ENCODE data around the gene ANTXR2. TPM values are rescaled to one million over a fixed set of nuclear protein-coding genes. Genes with fewer than 3 reads are reported as not detected.

ANTXR2 gene
- total and polyA plus RNA-seq, 4 experiments from 2014 or later, result 88.1 to 91.6 (median 90.7) TPM

GRCh38 chr4:79857811-79858210 is 215.2 kb downstream of the ANTXR2 start:
- DNase-seq, result no peak
- H3K36me3 ChIP-seq (ENCODE audit: insufficient read depth, low read length), result no peaks in the 10 kb centered on the region

GRCh38 chr4:79856196-79856595 is 216.8 kb downstream of the ANTXR2 start:
- DNase-seq, result no peak
- Histone ChIP-seq H3K9me3 (ENCODE audit: control insufficient read depth in 1 of 2, low read length in 2 of 2) (no peaks in the 10 kb centered on the region), H3K27ac (ENCODE audit: low read depth, low read length) (no peak overlapping the region), H3K4me3 (ENCODE audit: low read length in 2 of 2) (no peak overlapping the region), H3K36me3 (ENCODE audit: insufficient read depth, low read length) (no peaks in the 10 kb centered on the region), H3K27me3 (ENCODE audit: insufficient read depth, low read length) (no peaks in the 10 kb centered on the region), H3K4me1 (ENCODE audit: insufficient read depth, low read length) (no peaks in the 10 kb centered on the region)
- CTCF ChIA-PET (ENCODE audit: partially characterized antibody), result no interaction called here
- H3K9me3 Mint-ChIP-seq, result no peaks in the 10 kb centered on the region
- no peaks in the 10 kb centered on the region for H3K4me1 Mint-ChIP-seq
- intact Hi-C loops (cut with micrococcal nuclease), result no loop called here
- H3K4me3 Mint-ChIP-seq, result no peak overlapping the region
- POLR2A ChIA-PET (ENCODE audit: partially characterized antibody), result no interaction called here
- peaks cover 0 to 5% of the 10 kb centered on the region in 2 donors for H3K27me3 Mint-ChIP-seq
- H3K36me3 Mint-ChIP-seq, result no peaks in the 10 kb centered on the region
- H3K27ac Mint-ChIP-seq, result no peak overlapping the region

More at GRCh38 chr4:79857811-79858210, 215.2 kb downstream of the ANTXR2 start:
- Mint-ChIP-seq H3K27ac (no peak overlapping the region), H3K27me3 (peaks cover 1 to 2% of the 10 kb centered on the region in 2 donors), H3K4me3 (no peak overlapping the region), H3K4me1 (no peaks in the 10 kb centered on the region), H3K36me3 (no peaks in the 10 kb centered on the region), H3K9me3 (no peaks in the 10 kb centered on the region)
- Histone ChIP-seq H3K9me3 (ENCODE audit: control insufficient read depth in 1 of 2, low read length in 2 of 2) (no peaks in the 10 kb centered on the region), H3K27me3 (ENCODE audit: insufficient read depth, low read length) (no peaks in the 10 kb centered on the region), H3K4me3 (ENCODE audit: low read length in 2 of 2) (no peak overlapping the region), H3K4me1 (ENCODE audit: insufficient read depth, low read length) (no peaks in the 10 kb centered on the region), H3K27ac (ENCODE audit: low read depth, low read length) (no peak overlapping the region)
- ChIA-PET POLR2A (ENCODE audit: partially characterized antibody) (no interaction called here), CTCF (ENCODE audit: partially characterized antibody) (no interaction called here)
- intact Hi-C loops (cut with micrococcal nuclease), result no loop called here

GRCh38 chr4:79854856-79855502 is 218.1 kb downstream of the ANTXR2 start:
- POLR2A ChIA-PET (ENCODE audit: partially characterized antibody), result no interaction called here
- no peaks in the 10 kb centered on the region for H3K4me1 Mint-ChIP-seq
- CTCF ChIA-PET (ENCODE audit: partially characterized antibody), result no interaction called here

GRCh38 chr4:79852305-79852730 is 220.7 kb downstream of the ANTXR2 start:
- intact Hi-C loops (cut with micrococcal nuclease), result no loop called here
- Mint-ChIP-seq H3K4me3 (no peak overlapping the region), H3K27me3 (peaks cover 2 to 4% of the 10 kb centered on the region in 2 donors), H3K27ac (no peak overlapping the region), H3K9me3 (peaks cover 0 to 2% (median 0%) of the 10 kb centered on the region in 8 donors), H3K36me3 (no peaks in the 10 kb centered on the region), H3K4me1 (no peaks in the 10 kb centered on the region)
- Histone ChIP-seq H3K36me3 (ENCODE audit: insufficient read depth, low read length) (no peaks in the 10 kb centered on the region), H3K4me3 (ENCODE audit: low read length in 2 of 2) (no peak overlapping the region), H3K27me3 (ENCODE audit: insufficient read depth, low read length) (no peaks in the 10 kb centered on the region), H3K27ac (ENCODE audit: low read depth, low read length) (no peak overlapping the region), H3K4me1 (ENCODE audit: insufficient read depth, low read length) (no peaks in the 10 kb centered on the region), H3K9me3 (ENCODE audit: control insufficient read depth in 1 of 2, low read length in 2 of 2) (no peaks in the 10 kb centered on the region)
- ChIA-PET POLR2A (ENCODE audit: partially characterized antibody) (no interaction called here), CTCF (ENCODE audit: partially characterized antibody) (no interaction called here)
- no peak for DNase-seq

More at GRCh38 chr4:79854856-79855502, 218.1 kb downstream of the ANTXR2 start:
- no peaks in the 10 kb centered on the region for H3K36me3 Mint-ChIP-seq
- Histone ChIP-seq H3K27ac (ENCODE audit: low read depth, low read length) (no peak overlapping the region), H3K4me3 (ENCODE audit: low read length in 2 of 2) (no peak overlapping the region), H3K9me3 (ENCODE audit: control insufficient read depth in 1 of 2, low read length in 2 of 2) (no peaks in the 10 kb centered on the region), H3K4me1 (ENCODE audit: insufficient read depth, low read length) (no peaks in the 10 kb centered on the region), H3K36me3 (ENCODE audit: insufficient read depth, low read length) (no peaks in the 10 kb centered on the region), H3K27me3 (ENCODE audit: insufficient read depth, low read length) (no peaks in the 10 kb centered on the region)
- H3K27ac Mint-ChIP-seq, result no peak overlapping the region
- no peak overlapping the region for H3K4me3 Mint-ChIP-seq
- peaks cover 2 to 3% of the 10 kb centered on the region in 2 donors for H3K27me3 Mint-ChIP-seq
- intact Hi-C loops (cut with micrococcal nuclease), result no loop called here
- no peak for DNase-seq
- no peaks in the 10 kb centered on the region for H3K9me3 Mint-ChIP-seq

- H3K4me1 Mint-ChIP-seq, result no peaks in the 10 kb centered on the region
- H3K36me3 ChIP-seq (ENCODE audit: insufficient read depth, low read length), result no peaks in the 10 kb centered on the region
- no peak overlapping the region for H3K27ac Mint-ChIP-seq
- no peaks in the 10 kb centered on the region for H3K4me1 ChIP-seq (ENCODE audit: insufficient read depth, low read length)
- H3K9me3 Mint-ChIP-seq, result peaks cover 0 to 3% (median 0%) of the 10 kb centered on the region in 8 donors
- no peaks in the 10 kb centered on the region for H3K36me3 Mint-ChIP-seq
- no peaks in the 10 kb centered on the region for H3K9me3 ChIP-seq (ENCODE audit: control insufficient read depth in 1 of 2, low read length in 2 of 2)
- H3K4me3 Mint-ChIP-seq, result no peak overlapping the region
- no peak overlapping the region for H3K4me3 ChIP-seq (ENCODE audit: low read length in 2 of 2)
- POLR2A ChIA-PET (ENCODE audit: partially characterized antibody), result no interaction called here
- H3K27ac ChIP-seq (ENCODE audit: low read depth, low read length), result no peak overlapping the region
- DNase-seq, result no peak
- no peaks in the 10 kb centered on the region for H3K27me3 ChIP-seq (ENCODE audit: insufficient read depth, low read length)
- intact Hi-C loops (cut with micrococcal nuclease), result no loop called here
- CTCF ChIA-PET (ENCODE audit: partially characterized antibody), result no interaction called here
- H3K27me3 Mint-ChIP-seq, result peaks cover 2 to 4% of the 10 kb centered on the region in 2 donors
Observed at GRCh38 chr4:79851625-79852304, 221.3 kb downstream of the ANTXR2 start.

Other genes with a start within 250 kb of the ANTXR2 start
- 10 to 100 TPM; 19.8 to 23.0 TPM for gene PRDM8, start 124.3 kb upstream of the ANTXR2 start, total RNA-seq
- 1 to 10 TPM; 2.1 to 3.4 TPM for gene PRDM8, start 124.3 kb upstream of the ANTXR2 start, polyA plus RNA-seq
- under 1 TPM; 0.06 TPM for gene FGF5, start 193.4 kb upstream of the ANTXR2 start, total RNA-seq
- gene FGF5, start 193.4 kb upstream of the ANTXR2 start, polyA plus RNA-seq, result not detected

All from CD4-positive, alpha-beta memory T cell (primary cell).